Myocyte (in vitro differentiated cells): Measurements from ENCODE around the gene IFITM5. TPM values are rescaled to one million over a fixed set of nuclear protein-coding genes. Genes with fewer than 3 reads are reported as not detected.

Source experiments
- DNase-seq: peaks from one replicate; pipeline ENCODE4 v3.0.0-alpha.2; 2012; ENCODE audit warnings: low read depth
- total RNA-seq: library from RNA; depleted of rRNA; stranded (reverse); fragments of >200 nt; gene quantifications from 2 replicates; pipeline ENCODE4 v1.2.3, GENCODE V29; 2014

The IFITM5 gene
- total RNA-seq, 1 donor from 2014 or later: not detected

DNA sequence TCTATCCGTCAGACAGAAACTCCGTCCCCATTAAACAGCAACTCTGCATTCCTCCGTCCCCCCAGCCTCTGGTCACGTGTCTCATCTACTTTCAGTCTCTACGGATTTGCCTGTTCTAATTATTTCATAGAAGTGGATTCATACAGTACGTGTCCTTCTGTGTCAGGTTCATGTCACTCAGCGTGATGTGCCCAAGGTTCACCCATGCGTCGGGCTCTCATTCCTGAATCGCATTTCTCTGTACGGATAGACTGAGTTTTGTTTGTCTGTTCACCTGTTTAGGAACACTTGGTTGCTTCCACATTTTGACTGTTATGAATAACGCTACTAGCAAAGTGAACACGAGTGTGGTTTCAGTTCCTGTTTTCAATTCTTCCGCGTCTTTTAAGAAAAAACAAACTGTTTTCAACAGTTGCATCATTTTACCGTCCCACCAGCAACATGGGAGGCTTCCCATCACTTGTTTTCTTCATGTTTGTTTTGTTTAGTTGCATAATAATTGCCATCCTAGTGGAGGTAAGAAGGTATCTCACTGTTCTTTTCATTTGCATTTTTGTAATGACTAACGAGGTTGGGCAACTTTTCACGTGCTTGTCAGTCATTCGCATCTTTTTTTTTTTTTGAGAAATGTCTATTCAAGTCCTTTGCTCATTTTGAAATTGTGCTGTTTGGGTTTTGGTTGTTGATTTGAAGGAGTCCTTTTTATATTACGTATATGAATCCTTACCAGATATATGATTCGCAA is 30.0 kb downstream of the IFITM5 start:
- no peak for DNase-seq

DNA sequence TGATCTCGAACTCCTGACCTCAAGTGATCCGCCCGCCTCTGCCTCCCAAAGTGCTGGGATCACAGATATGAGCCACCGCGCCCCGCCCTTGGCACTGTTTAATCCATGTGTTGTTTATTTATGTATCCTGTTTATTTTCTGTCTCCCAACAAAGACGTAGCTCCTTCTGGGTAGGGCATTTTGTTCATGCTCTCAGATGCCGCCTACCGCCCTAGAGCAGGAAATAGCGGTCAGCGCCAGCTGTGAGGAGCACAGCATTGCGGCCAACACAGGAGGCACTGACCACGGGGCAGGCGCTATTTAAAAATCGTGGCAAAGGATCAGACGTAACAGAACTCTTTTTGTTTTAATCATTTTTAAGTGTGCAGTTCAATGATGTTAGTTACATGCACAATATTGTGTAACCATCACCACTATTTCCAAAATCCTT is 30.6 kb downstream of the IFITM5 start:
- DNase-seq: peak; percentile 95

DNA sequence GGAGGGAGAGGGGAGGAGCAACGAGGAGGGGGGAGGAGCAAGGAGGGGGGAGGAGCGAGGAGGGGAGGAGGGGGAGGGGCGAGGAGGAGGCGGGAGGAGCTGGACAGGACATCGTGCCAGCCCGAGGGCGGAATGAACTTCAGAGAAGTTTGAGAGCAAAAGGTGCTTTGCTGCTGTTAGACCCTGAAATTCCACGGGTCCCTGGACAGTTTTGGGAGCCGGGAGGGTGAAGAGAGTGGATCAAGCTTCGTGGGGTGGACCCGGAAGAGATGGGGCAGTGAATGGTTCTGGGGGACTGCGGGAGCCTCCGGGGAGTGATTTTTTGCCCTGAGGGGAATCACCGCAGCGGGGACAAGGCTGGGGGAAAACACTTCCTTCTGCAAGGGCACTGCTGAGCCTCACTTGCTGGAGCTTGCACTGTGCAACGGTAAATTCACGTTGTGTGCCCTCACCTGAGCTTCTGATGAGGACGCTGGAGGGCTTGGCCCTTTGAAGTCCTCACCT is 31.8 kb downstream of the IFITM5 start:
- DNase-seq: no peak

- no peak for DNase-seq
Observed at GRCh38 chr11:266676-267439, 32.5 kb downstream of the IFITM5 start.

DNA sequence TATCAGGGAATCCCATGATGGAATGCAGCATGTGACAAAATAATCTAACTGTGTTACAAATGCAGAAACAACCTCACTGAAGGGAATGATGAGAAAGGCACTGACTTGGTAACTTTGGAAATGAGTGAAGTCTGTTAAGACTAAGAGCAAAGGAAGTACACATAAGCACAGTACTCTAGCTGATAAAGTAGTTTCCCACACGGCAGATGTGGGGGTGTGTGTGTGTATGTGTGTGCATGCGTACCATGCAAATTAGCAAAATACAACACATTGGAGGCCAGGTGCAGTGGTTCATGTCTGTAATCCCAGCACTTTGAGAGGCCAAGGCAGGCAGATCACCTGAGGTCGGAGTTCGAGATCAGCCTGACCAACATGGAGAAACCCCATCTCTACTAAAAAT is 37.7 kb downstream of the IFITM5 start:
- DNase-seq: no peak

GRCh38 chr11:259413-259812 is 39.9 kb downstream of the IFITM5 start:
- no peak for DNase-seq

GRCh38 chr11:257766-258493 is 41.4 kb downstream of the IFITM5 start:
- no peak for DNase-seq

GRCh38 chr11:256952-257737 is 42.2 kb downstream of the IFITM5 start:
- DNase-seq: no peak

GRCh38 chr11:255816-256215 is 43.5 kb downstream of the IFITM5 start:
- DNase-seq: no peak

DNA sequence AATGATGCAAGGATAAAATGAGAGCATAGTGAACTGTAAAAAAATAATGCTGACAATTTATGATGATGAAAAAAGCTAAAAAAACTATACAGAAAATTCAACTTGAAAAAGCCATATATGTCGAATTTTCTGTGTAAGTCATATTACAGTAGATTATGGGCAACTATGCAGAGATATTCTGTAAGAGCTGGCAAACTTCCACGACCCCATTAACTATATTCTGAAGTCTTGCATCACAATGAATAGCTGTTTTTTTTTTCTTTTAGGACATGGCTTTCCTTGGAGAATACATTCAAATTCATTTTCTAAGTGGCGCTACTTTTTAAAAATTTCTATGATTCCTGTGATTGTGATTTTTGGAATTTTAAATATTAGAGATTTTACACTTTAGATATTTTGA is 44.1 kb downstream of the IFITM5 start:
- no peak for DNase-seq

GRCh38 chr11:253886-254270 is 45.4 kb downstream of the IFITM5 start:
- DNase-seq: no peak

DNA sequence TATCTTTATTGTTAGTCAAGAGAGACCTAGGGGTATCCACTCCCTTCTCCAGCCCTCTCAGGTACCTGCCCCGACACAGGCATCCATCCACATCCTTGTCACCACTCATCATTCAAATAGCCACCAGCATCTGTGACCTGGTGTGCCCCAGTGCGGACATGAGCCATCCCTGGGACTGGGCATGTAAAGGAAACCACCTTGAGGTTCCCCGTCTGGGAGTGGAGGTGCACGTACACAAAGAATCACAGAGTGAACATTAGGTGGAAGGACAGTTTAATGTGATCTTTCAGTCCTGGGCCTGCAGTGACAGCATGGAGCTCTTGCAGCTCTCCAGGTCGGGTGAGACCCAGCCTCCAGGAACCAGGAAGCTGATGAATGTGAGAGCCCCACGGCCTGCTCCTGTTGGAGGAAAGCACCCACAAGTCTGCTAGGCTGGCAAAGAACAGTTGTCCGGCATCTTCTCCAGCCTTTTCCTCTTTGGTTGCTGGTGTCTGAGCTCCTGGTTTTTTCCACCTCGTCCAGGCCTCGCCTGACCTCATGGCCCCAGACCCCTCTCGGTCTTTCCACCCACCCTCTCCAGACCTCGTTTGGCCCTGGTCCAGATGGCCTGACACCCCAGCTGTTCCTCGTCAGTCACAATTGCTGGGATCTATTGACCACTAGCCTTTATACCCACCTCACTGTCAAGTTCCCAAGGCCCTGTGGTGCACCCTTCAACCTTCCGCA is 46.0 kb downstream of the IFITM5 start:
- DNase-seq: peak; percentile 62

DNA sequence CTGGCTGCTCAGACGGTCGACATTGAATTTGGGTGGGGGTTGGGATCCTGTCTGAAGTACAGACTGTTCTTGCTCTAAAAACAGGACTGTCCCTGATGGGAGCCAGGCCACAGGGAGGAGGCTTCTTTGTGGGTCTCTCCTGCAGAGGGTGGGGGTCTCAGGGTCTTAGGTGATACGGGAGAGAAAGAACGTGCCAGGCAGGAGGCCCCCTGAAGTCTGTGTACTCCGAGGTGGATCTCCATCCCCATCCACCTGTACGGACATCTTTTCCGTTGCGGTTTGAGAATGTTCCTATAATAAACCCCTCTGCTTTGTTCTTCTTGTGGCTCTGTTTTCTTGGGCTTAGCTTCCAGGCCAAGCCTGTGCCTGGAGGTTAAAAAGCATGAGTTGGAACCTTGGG is 46.7 kb downstream of the IFITM5 start:
- no peak for DNase-seq

GRCh38 chr11:251550-251949 is 47.8 kb downstream of the IFITM5 start:
- peak; percentile 22 for DNase-seq

GRCh38 chr11:250740-251299 is 48.5 kb downstream of the IFITM5 start:
- DNase-seq: peak; percentile 65

DNA sequence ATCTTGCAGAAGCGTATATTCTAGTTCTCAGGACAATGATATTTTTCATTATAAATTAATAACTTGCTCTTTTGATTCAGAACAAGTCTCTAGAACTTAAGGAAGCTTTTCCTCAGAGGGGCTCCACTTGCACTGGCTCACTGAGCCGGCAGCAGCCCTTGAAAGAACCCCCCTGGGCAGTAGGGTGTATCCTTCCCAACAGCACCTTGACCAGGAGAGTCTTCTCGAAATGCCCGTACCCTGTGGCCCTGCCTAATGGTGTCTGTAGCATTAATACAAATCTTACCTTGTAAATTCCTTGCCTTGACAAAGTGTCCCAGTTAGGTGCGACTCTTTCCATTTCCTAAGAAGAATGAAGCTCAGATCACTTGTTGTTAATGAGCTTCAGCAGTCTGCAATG is 49.1 kb downstream of the IFITM5 start:
- no peak for DNase-seq

DNA sequence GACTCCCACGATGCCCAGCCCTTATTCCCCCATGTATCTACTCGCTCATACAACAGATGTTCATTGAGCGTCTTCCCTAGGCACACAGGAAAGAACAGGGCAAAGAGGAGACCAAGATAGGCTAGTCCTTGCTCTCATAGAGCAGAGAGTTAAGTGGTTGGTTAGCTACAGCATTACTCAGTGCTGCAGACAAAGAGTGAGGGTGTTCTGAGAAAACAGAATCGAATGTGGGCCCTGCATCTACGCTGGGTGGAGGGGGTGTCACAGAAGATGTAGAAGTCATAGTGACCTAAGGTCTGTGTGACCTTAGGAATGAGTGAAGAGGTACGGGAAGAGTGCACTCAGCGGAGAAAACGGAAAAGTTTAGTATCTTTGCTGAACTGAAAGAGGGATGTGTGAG is 50.3 kb downstream of the IFITM5 start:
- no peak for DNase-seq
